ENCODE data around the gene NUTM2D.
"Not testable (repeated sequence)": the region's sequence is repeated elsewhere in the genome, so short reads cannot be mapped to it uniquely, and the experiment has no call there.

GRCh38 chr10:87342249-87342710 lies 15.3 kb upstream of the NUTM2D start:
- TF ChIP-seq CTCF (conservative IDR thresholded peaks at IDR 0.05 in 1 of 2, IDR thresholded peaks at IDR 0.05 in 1 of 2; ENCODE audit: low read depth in 1 of 2, low read length in 2 of 2); EZH2 (IDR thresholded peaks at IDR 0.05; ENCODE audit: low read length, missing control alignments): not testable (repeated sequence)
